C1 segment of cervical spinal cord (tissue), 14 donors: Measurements from ENCODE around the gene UBR4.

Experiments used
- DNase-seq, 14 donors: peaks; one replicate each; lab custom pipeline; 2025; lab: John Stamatoyannopoulos, UW

The UBR4 gene

GRCh38 chr1:19139711-19140110, 70.4 kb downstream of the UBR4 start:
- DNase-seq, result peak in 3 of 14 donors; percentile 2 to 69 (median 8)

GRCh38 chr1:19138958-19139581, 71.0 kb downstream of the UBR4 start:
- DNase-seq, result peak in 1 of 14 donors; percentile 27

DNA sequence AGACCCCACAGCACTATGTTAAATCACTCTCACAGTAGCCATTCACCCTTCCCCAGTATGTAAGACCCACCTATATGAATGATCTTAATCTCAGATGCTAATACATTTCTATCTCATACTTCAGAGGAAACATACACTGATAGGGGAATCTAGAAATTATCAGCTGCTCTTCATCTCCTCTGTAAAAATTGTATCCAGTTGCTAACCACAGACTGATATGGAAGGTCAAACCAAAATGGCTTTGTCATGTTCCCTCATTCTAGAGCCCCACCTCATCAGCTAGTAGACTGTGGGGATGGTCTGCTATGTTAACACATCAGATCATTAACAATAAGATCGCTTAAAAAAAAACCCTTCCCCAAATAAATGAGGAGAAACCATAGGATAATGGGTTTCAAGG, 71.7 kb downstream of the UBR4 start:
- DNase-seq, result no peak

GRCh38 chr1:19137158-19137557, 72.9 kb downstream of the UBR4 start:
- no peak for DNase-seq

- DNase-seq, result no peak
Measured at GRCh38 chr1:19133360-19133759, 76.7 kb downstream of the UBR4 start.

DNA sequence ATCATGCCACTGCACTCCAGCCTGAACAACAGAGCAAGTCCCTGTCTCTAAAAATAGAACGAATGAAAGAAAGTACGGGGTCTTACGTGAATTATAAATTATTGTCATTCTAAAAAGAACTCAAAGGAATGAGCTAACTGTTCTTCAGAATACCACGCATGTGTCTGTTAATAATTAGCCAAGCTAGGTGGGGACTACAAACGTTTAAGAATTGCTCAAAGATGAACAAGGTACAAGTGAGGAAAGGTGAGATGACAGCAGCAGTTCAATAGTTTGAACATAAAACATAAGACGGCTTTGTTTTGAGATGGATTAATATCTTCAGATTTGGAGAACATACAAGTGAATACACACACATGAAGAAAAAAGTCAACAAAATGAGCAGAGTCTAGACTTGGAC, 79.6 kb downstream of the UBR4 start:
- no peak for DNase-seq

DNA sequence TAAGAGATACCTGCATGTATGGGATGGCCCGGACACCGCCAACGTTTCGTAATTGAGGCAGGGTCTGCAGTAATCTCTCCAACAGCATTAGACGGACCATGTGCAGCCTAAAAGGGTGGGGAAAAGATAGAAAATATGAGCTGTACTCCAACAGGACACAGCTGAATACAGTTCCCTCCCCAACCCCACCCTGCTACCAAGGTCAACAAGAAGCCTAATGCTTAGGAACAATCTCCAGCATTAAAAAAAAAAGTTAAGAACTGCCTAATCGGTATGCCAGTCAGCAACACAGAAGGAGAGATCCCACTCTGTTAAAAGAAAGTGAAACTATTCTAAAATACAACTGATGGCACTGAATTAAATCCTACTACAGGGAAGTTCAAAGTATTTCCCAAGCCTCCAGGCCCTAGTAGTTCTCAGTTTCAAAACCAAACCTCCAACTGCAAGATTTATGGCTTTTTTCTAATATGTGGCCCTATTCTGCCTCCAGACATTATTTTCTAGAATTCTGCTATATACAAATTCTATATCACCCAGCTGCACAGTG, 81.0 kb downstream of the UBR4 start:
- no peak for DNase-seq

- DNase-seq, result no peak
Measured at GRCh38 chr1:19124273-19124672, 85.8 kb downstream of the UBR4 start.

DNA sequence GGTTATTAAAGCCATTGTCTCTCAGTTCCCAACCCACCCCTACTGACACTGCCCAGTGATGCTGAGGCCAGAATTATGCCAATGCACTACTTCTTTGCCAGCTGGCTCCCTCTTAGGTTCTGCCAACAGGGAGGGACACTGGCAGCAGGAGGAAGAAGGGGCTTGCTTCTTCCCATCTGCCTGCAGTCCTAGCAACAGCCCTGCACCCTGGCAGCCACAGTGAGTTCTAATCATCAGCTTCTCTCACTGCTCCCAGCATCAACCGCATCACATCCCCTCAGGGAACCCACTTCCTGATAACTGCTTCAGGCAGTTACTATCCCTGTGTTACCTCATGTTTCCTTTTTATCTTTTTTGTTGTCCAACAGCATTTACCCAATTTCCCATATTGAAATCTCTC, 86.2 kb downstream of the UBR4 start:
- DNase-seq, result peak in 8 of 14 donors; percentile 5 to 86 (median 29)

GRCh38 chr1:19122668-19123067, 87.4 kb downstream of the UBR4 start:
- no peak for DNase-seq

GRCh38 chr1:19121192-19121591, 88.9 kb downstream of the UBR4 start:
- DNase-seq, result no peak

DNA sequence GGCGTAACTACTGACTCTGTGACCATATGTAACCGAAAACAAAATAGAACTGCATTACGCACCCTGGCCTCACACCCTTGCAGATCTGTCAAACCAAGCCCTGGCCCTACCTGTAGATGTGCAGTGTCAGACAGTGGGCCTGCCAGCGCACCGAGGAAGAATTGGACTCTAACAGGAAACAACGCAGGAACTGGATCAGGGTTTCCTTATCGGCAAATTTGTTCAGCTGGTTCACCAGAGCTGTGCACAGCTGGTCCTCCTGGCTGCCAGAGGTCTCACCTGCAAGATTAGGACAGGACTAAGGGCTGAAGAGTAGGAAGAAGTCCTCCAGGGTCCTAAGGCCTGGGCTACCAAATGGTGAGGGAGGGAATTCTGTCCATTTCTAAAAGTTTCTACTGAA, 90.0 kb downstream of the UBR4 start:
- DNase-seq, result no peak

DNA sequence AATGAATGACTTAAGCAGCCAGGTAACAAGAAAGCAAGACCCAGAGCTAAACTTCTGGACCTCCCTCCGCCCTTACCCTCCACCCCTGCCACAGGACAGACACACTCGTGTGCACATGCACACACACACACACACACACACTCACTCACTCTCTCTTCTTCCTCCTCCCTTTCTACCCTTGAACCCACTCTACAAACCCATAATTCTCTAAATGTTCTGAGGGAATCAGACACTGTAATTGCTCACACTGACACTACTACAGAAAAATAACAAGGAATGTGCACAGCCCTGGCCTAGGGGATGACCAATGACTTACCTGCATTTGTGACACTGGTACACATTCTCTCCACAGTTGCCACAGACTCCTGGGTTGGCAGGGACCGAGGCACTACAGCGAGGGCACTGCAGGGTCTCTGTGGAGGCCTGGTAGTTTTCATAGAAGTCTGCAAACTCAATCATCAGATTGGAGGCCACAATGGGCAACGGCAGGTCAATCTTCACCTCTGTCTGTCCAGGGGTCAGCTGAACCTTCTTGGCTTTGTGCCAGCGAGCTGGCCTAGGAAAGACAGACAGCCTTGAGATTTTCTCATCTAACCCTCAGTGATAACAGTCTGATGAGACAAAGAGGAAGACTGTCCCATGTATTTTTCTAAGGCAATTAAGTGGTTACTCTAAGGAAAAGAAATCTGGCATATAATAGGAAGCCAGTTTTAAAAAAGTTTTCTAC, 94.8 kb downstream of the UBR4 start:
- no peak for DNase-seq

DNA sequence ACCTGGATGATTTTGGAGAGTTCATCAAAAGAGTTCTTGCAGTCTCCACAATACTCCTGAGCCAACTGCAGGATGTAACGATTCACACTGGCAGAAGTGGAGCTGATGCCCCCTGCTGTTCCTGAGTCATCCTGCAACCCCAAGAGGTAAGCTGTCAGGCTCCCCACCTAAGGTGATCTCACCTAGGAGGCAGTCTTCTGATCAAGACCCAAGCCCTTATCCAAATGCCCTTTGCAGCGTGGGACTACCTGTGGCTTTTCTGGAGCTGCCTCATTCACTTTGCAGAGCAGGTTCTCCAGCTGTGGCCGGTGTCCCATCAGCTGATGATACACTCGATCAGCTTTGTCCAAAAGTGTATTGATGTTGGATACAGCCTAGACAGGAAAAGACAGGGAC, 96.4 kb downstream of the UBR4 start:
- no peak for DNase-seq

DNA sequence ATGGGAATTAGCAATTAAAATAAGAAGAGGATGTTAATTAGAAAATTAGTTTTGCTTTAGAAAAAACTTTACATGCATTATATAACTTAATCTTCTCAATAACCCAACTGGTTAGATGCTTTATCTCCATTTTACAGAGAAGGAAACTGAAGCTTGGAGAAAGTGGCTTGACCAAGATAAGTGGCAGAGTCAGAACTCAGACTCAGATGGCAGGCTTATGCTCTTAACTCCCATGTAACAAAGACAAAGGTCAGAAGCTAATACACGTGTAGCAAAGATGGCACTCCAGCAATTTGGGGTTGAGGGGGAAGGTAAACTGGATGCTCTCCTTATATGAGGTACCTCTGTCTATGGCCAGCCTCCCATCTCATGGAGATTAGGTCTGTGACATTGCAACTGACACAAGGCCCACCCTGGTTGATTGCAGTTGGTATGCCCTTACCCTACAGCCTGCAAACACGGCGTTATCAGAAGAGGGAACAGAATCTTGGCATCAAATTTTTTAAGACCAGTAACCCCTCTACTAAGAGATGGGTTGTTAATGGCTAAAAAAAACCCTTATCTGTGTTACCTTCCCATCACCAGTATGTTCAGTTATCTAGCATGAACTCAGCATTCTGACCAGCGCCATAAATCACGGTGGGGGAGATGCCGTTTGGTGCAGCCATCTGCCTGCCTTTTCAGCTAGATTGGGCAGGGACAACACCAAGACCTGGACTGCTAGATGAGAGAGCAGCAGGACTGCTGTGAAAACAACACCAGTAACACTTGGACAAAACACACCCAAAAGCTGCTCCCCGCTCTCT, 97.0 kb downstream of the UBR4 start:
- DNase-seq, result peak in 1 of 14 donors; percentile 71

GRCh38 chr1:19110257-19110927, 99.7 kb downstream of the UBR4 start:
- no peak for DNase-seq

DNA sequence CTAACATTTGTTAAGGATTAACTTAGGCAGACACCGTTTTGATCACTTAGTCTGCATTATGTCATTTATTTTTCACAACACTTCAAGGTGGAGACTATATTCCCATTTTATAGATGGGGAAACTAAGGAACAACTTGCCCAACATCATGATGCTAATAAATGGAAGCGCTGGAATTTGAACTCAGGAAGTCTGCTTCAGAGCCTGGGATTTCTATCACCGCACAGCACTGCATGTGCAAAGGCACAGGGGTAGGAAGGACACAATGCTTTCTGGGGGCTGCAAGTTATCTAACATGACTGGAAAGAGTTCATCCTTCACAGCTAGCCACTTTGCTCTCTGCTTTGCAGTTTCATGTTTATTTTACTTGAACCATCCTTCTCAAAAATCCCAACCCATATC, 100.5 kb downstream of the UBR4 start:
- DNase-seq, result no peak

DNA sequence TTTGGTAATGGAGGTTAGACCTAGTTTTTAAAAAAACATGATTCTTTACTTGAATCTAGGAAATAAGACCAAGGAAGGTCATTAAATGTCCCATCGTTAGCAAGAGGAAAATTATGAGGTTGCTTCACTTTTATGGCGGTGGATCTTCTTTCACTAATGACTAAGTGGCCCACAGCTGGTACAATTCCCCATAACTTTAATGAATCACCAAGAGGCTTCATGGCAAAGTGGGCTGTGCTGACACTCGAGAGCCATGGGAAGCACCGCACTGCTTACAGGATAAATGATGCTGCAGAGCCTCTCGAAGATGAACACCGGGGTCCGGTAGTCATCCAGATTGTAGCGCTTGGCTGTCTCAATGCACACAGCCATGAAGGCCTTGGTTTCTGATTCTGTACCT, 108.8 kb downstream of the UBR4 start:
- DNase-seq, result no peak

DNA sequence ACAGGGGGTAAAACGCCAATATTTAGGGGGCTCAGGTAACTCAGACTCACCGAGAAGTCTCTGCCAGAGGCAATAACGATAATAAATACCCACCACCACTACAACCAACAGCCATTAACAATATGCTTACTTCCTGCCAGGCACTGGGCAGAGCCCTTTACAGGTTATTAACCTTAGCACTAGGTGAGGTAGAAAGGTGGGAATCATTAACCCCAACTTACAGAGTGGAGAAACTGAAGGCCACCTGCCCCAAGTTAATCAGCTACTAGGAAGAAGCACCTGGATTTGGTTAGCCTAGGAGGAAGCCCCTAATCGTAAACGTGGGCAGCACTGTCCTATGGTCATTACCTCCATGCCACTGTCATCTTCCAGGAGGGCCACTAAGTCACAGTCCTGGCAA, 110.0 kb downstream of the UBR4 start:
- DNase-seq, result no peak

GRCh38 chr1:19096990-19097389, 113.1 kb downstream of the UBR4 start:
- DNase-seq, result no peak

- peak in 6 of 14 donors; percentile 2 to 49 (median 10) for DNase-seq
Measured at GRCh38 chr1:19096036-19096833, 113.8 kb downstream of the UBR4 start.
